Gastrocnemius medialis (tissue), 4 donors: ENCODE results near the gene CFAP20. TPM values are rescaled to one million over a fixed set of nuclear protein-coding genes. Genes with fewer than 3 reads are reported as not detected.
A peak's percentile ranks its signal among the peaks of the same experiment; 100 is the strongest.

Source experiments
- ATAC-seq, 2 donors: fragments of 150-250 bp; one replicate each; pipeline ENCODE4 v1.9.1; 2016
- DNase-seq, 2 donors: peaks; one replicate each; pipeline ENCODE4 v3.0.0-alpha.2; 2019
- H3K27ac ChIP-seq, 4 donors: fragments of 200-600 bp; sonication (generic); 1 replicate in 1 of 4; 2 replicates in 3 of 4; pipeline ENCODE4 v1.5.1; 2016 to 2018; ENCODE audit warnings: mild to moderate bottlenecking in 2 of 4, moderate library complexity in 1 of 4
- H3K27me3 ChIP-seq, 3 donors: fragments of 200-600 bp; sonication (generic) in 2 of 3; 1 replicate in 1 of 3; 2 replicates in 2 of 3; pipeline versions ENCODE4 v1.5.1 to v1.6.0; 2016 to 2019; ENCODE audit warnings: mild to moderate bottlenecking in 1 of 3, moderate library complexity in 1 of 3
- H3K36me3 ChIP-seq, 2 donors: fragments of 200-600 bp; sonication (generic) in 1 of 2; one replicate each; pipeline ENCODE4 v1.5.1; 2017 to 2018
- H3K4me1 ChIP-seq, 2 donors: fragments of 200-600 bp; sonication (generic) in 1 of 2; one replicate each; pipeline ENCODE4 v1.5.1; 2016 to 2017; ENCODE audit warnings: mild to moderate bottlenecking in 2 of 2
- H3K4me3 ChIP-seq, 4 donors: fragments of 200-600 bp; sonication (generic) in 3 of 4; 1 replicate in 1 of 4; 2 replicates in 3 of 4; pipeline ENCODE4 v1.5.1; 2016 to 2019; ENCODE audit warnings: mild to moderate bottlenecking in 2 of 4
- H3K9me3 ChIP-seq, 3 donors: fragments of 200-600 bp; sonication (generic) in 2 of 3; 1 replicate in 1 of 3; 2 replicates in 2 of 3; pipeline ENCODE4 v1.5.1; 2016 to 2019
- POLR2A ChIP-seq, 2 donors: fragments of 450-650 bp; IDR thresholded peaks; one replicate each; pipeline ENCODE4 v1.6.1; 2017; ENCODE audit warnings: antibody characterized with exemption in 2 of 2, mild to moderate bottlenecking in 2 of 2, moderate library complexity in 2 of 2
- in situ Hi-C, 4 donors: fragments of 200-750 bp; cut with MboI; loops; one replicate each; pipeline versions ENCODE4 v1.15.0 to v1.8.0; 2017; ENCODE audit warnings: low sequenced_read_pairs in 4 of 4
- intact Hi-C: fragments of 100-400 bp; cut with DNase I; formaldehyde crosslinking; loops from one replicate; pipeline ENCODE4 v1.15.1; 2023; ENCODE audit warnings: low total_unique reads
- total RNA-seq, 4 donors: library from RNA; depleted of rRNA; stranded (reverse); fragments of >200 nt; gene quantifications; one replicate each; pipeline versions ENCODE4 v1.1.0 to v1.2.3, GENCODE V29; 2016
- TF ChIP-seq, protein P1 (sequence below), 5 experiments: fragments of 450-650 bp in 3 of 5; fragments of 200-600 bp in 2 of 5; sonication (generic) in 2 of 5; IDR thresholded peaks in 4 of 5; conservative IDR thresholded peaks in 1 of 5; 1 replicate in 4 of 5; 2 replicates in 1 of 5; pipeline ENCODE4 v1.5.1; 2016 to 2019; ENCODE audit warnings: antibody characterized with exemption in 5 of 5, mild to moderate bottlenecking in 3 of 5, moderate library complexity in 3 of 5

The CFAP20 gene
- total RNA-seq, 4 donors from 2014 or later, result 6.5 to 16.0 (median 9.1) TPM

DNA sequence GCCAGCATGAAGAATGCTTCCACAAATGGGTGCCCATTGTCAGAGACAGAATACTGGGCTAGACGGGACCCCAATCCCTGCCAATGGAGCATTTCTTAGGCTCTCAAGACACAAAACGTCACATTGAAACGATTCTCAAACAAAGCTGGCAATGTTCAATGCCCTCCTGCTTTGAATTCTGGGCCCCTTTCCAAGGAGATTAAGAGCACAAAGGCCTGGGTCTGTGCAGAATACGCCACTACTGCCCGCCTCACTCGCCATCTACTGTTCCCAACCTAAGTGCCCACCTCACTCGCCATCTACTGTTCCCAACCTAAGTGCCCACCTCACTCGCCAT is 9.7 kb downstream of the CFAP20 start:
- Histone ChIP-seq H3K4me3 (no peak overlapping the region), H3K36me3 (peaks cover 0 to 22% of the 10 kb centered on the region in 2 donors), H3K27ac (no peak overlapping the region), H3K9me3 (no peaks in the 10 kb centered on the region), H3K27me3 (no peaks in the 10 kb centered on the region), H3K4me1 (peaks cover 33 to 47% of the 10 kb centered on the region in 2 donors)
- TF ChIP-seq, protein P1, sequence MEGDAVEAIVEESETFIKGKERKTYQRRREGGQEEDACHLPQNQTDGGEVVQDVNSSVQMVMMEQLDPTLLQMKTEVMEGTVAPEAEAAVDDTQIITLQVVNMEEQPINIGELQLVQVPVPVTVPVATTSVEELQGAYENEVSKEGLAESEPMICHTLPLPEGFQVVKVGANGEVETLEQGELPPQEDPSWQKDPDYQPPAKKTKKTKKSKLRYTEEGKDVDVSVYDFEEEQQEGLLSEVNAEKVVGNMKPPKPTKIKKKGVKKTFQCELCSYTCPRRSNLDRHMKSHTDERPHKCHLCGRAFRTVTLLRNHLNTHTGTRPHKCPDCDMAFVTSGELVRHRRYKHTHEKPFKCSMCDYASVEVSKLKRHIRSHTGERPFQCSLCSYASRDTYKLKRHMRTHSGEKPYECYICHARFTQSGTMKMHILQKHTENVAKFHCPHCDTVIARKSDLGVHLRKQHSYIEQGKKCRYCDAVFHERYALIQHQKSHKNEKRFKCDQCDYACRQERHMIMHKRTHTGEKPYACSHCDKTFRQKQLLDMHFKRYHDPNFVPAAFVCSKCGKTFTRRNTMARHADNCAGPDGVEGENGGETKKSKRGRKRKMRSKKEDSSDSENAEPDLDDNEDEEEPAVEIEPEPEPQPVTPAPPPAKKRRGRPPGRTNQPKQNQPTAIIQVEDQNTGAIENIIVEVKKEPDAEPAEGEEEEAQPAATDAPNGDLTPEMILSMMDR (IDR thresholded peaks at IDR 0.05 in 4 of 5, conservative IDR thresholded peaks at IDR 0.05 in 1 of 5), result no peak
- no peak for TF ChIP-seq POLR2A (IDR thresholded peaks at IDR 0.05)
- ATAC-seq (no peak), DNase-seq (no peak)
- intact Hi-C loops (no loop called here), in situ Hi-C loops (no loop called here)

DNA sequence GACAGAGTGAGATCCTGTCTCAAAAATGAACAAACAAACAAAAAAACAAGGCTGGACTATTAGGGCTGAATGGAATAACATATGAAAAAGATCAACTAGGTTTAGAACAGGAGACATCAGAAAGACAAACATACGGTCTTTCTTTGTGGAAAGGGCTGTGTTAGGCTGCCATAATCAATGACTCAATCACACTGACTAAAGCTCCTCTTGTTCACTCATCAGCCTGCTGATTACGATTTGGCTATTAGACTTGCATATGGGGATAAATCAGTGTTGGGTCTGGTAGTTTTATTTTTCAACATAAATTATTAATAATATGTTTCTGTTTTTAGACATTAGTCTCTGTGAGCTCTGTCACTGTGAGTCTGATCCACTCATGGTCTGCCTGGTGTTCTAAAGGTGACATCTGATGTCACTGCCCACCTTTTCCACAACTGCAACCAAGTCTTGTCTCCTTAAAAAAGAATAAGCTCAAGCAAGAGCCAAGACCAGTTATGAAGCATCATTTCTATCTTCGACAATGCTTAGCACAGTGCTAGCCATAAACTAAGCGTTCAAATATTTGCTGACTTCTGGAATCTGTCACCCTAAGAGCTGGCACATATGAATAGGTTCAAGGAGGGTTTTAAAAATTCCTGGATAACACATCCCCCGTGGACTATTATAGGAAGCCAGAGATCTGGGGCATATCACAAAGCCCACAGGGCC is 10.2 kb downstream of the CFAP20 start:
- no peak for DNase-seq
- no peaks in the 10 kb centered on the region for H3K9me3 ChIP-seq
- intact Hi-C loops, result no loop called here
- ATAC-seq, result no peak
- peaks cover 33 to 42% of the 10 kb centered on the region in 2 donors for H3K4me1 ChIP-seq
- no peak overlapping the region for H3K4me3 ChIP-seq
- no peaks in the 10 kb centered on the region for H3K27me3 ChIP-seq
- no peak overlapping the region for H3K27ac ChIP-seq
- TF ChIP-seq POLR2A (IDR thresholded peaks at IDR 0.05), result no peak
- TF ChIP-seq, protein P1 (IDR thresholded peaks at IDR 0.05 in 4 of 5, conservative IDR thresholded peaks at IDR 0.05 in 1 of 5), result no peak
- H3K36me3 ChIP-seq, result peaks cover 3 to 27% of the 10 kb centered on the region in 2 donors
- in situ Hi-C loops, result no loop called here

DNA sequence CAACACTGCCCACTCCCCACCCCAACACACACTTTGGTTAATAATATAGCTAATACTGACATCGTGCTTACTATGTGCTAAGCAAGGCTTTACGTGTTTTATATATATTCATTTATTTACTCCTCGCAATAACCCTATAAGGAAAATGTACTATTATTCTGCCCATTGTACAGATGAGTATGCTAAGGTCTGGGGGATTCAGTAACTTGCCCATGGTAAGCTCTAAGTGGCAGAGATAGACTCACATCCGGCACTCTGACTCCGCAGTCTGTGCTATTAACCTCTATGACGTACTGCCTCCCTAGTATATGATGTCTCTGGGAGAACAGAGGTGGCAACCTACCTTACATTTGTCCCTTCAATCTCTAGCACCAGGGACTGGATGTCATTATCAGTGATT is 12.7 kb downstream of the CFAP20 start:
- H3K27me3 ChIP-seq, result no peaks in the 10 kb centered on the region
- no peak for DNase-seq
- H3K27ac ChIP-seq, result peak overlapping the region in 1 of 4 donors; percentile 70
- H3K36me3 ChIP-seq, result peaks cover 5 to 36% of the 10 kb centered on the region in 2 donors
- no peaks in the 10 kb centered on the region for H3K9me3 ChIP-seq
- TF ChIP-seq, protein P1 (IDR thresholded peaks at IDR 0.05 in 4 of 5, conservative IDR thresholded peaks at IDR 0.05 in 1 of 5), result no peak
- no peak for TF ChIP-seq POLR2A (IDR thresholded peaks at IDR 0.05)
- intact Hi-C loops, result no loop called here
- no peak overlapping the region for H3K4me3 ChIP-seq
- H3K4me1 ChIP-seq, result peaks cover 27 to 32% of the 10 kb centered on the region in 2 donors
- in situ Hi-C loops, result no loop called here
- no peak for ATAC-seq

DNA sequence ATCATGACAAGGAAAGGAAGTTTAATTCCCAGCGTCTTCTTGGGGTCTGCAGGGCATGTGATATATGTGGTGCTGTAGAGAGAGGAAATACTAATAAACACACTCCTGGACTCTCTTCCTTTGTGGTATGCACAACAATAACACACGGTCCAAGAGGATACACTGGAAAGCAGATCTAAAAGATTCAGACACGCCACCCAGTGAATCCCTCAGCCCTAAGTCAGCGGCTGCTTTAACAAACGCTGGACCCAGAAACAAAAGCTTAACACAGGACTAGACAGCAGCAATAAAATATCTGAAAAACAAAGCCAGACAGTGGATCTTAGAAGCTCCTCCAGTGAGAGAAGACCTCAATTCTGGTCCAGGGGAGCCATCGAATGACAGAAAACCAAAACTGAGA is 13.1 kb downstream of the CFAP20 start:
- intact Hi-C loops (no loop called here), in situ Hi-C loops (no loop called here)
- TF ChIP-seq POLR2A (IDR thresholded peaks at IDR 0.05), result no peak
- TF ChIP-seq, protein P1 (IDR thresholded peaks at IDR 0.05 in 4 of 5, conservative IDR thresholded peaks at IDR 0.05 in 1 of 5), result no peak
- Histone ChIP-seq H3K27me3 (no peaks in the 10 kb centered on the region), H3K27ac (peak overlapping the region in 1 of 4 donors; percentile 70), H3K4me3 (no peak overlapping the region), H3K4me1 (peaks cover 22 to 27% of the 10 kb centered on the region in 2 donors), H3K9me3 (no peaks in the 10 kb centered on the region), H3K36me3 (peaks cover 5 to 36% of the 10 kb centered on the region in 2 donors)
- ATAC-seq (no peak), DNase-seq (no peak)
